Upper lobe of left lung (tissue), 4 donors: ENCODE data around the gene NOX5.

Experiments used
- CTCF ChIP-seq, 6 experiments: fragments of 450-650 bp in 4 of 6; fragments of 200-600 bp in 2 of 6; sonication (generic) in 2 of 6; IDR thresholded peaks; one replicate each; pipeline ENCODE4 v1.5.1; 2016 to 2019; ENCODE audit warnings: antibody characterized with exemption in 6 of 6
- EP300 ChIP-seq, 4 donors: sonication (generic); formaldehyde crosslinking; IDR thresholded peaks; one replicate each; pipeline ENCODE4 v1.5.1; 2017; ENCODE audit warnings: antibody characterized with exemption in 4 of 4, control low read depth in 2 of 4
- POLR2A ChIP-seq, 4 donors: fragments of 450-650 bp; IDR thresholded peaks; one replicate each; pipeline ENCODE4 v1.5.1; 2016 to 2017; ENCODE audit warnings: antibody characterized with exemption in 4 of 4, mild to moderate bottlenecking in 2 of 4
- POLR2AphosphoS5 ChIP-seq, 2 donors: sonication (generic); formaldehyde crosslinking; IDR thresholded peaks; one replicate each; pipeline ENCODE4 v1.5.1; 2017; ENCODE audit warnings: antibody characterized with exemption in 2 of 2

- TF ChIP-seq EP300 (IDR thresholded peaks at IDR 0.05) = no peak
- no peak for TF ChIP-seq CTCF (IDR thresholded peaks at IDR 0.05)
- no peak for TF ChIP-seq POLR2AphosphoS5 (IDR thresholded peaks at IDR 0.05)
- TF ChIP-seq POLR2A (IDR thresholded peaks at IDR 0.05) = no peak
Measured at GRCh38 chr15:69039516-69040225, 25.2 kb downstream of the NOX5 start.
